SK-N-MC (cell line): ENCODE measurements around the gene FOXD2.
"Not testable (repeated sequence)": the region's sequence is repeated elsewhere in the genome, so short reads cannot be mapped to it uniquely, and the experiment has no call there.

Experiments used
- DNase-seq: peaks from one replicate; pipeline ENCODE4 v3.0.0-alpha.2; 2011; ENCODE audit warnings: low read depth, low spot score
- H3K27ac ChIP-seq: fragments of 200-600 bp; sonication (generic); 2 replicates; pipeline ENCODE4 v1.5.1; 2016; ENCODE audit warnings: mixed run types
- H3K36me3 ChIP-seq: fragments of 200-600 bp; sonication (generic); 2 replicates; pipeline ENCODE4 v1.6.1; 2017; ENCODE audit warnings: antibody characterized with exemption, low read length, mixed read lengths; ENCODE audit not compliant: insufficient read depth
- H3K4me3 ChIP-seq: fragments of 200-600 bp; sonication (generic); 2 replicates; pipeline ENCODE4 v1.5.1; 2016
- H3K9ac ChIP-seq: fragments of 200-600 bp; sonication (generic); 2 replicates; pipeline ENCODE4 v1.8.0; 2017; ENCODE audit warnings: mixed run types, mixed read lengths; ENCODE audit not compliant: insufficient read length
- H3K9me3 ChIP-seq: fragments of 200-600 bp; sonication (generic); 2 replicates; pipeline ENCODE4 v1.6.1; 2017; ENCODE audit warnings: low read depth, mild to moderate bottlenecking, antibody characterized with exemption, low read length, moderate library complexity, mixed read lengths
- EZH2 ChIP-seq: fragments of 200-600 bp; sonication (generic); IDR thresholded peaks from one replicate; pipeline ENCODE4 v1.6.1; 2017; ENCODE audit warnings: antibody characterized with exemption
- FOXP2 ChIP-seq: optimal IDR thresholded peaks from 2 replicates; pipeline ENCODE3; 2011; ENCODE audit warnings: mild to moderate bottlenecking, moderate library complexity; ENCODE audit not compliant: insufficient read depth; ENCODE audit errors: extremely low read length, control extremely low read depth
- POLR2AphosphoS5 ChIP-seq: IDR thresholded peaks from 2 replicates; pipeline ENCODE4 v1.6.1; 2012; ENCODE audit warnings: mild to moderate bottlenecking, low read depth, low read length, borderline replicate concordance

Gene FOXD2

DNA sequence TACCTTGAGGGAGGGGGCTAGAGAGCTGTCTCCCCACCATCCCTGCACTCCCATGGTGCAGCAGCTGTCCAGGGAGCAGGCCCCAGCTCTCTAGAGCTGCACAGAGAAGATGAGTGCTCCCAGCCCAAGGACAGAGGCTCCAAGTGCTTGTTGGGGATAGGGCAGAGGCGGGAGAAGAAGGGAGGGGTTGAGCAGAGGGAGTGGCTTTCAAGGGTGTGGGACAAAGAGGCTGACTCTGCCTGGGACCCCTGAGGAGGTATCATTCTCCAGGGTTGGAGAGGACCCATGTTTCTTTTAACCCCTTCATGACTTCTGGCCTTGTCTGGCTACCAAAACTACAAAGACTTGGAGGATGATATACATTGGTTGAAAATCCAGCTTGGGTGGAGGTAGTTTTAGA is 14.6 kb downstream of the FOXD2 start:
- DNase-seq = no peak
- H3K4me3 ChIP-seq = no peak overlapping the region
- H3K27ac ChIP-seq = no peak overlapping the region
- H3K9me3 ChIP-seq = no peaks in the 10 kb centered on the region
- no peak for TF ChIP-seq EZH2
- TF ChIP-seq FOXP2 = no peak
- TF ChIP-seq POLR2AphosphoS5 = no peak
- H3K36me3 ChIP-seq = no peaks in the 10 kb centered on the region
- no peak overlapping the region for H3K9ac ChIP-seq

DNA sequence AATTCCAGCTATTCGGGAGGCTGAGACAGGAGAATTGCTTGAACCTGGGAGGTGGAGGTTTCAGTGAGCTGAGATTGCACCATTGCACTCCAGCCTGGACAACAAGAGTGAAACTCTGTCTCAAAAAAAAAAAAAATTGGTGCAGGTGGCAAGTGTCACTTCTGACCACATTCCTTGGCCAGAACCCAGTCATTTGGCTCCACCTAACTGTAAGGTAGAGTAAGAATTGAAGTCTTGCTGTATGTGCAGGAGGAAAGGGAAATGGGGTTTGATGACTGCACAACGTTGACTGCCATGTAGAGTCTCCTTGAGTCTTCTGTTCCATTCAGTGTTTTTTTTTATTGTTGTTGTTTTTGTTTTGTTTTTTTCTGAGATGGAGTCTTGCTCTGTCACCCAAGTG is 16.1 kb downstream of the FOXD2 start:
- not testable (repeated sequence) for DNase-seq, H3K9ac ChIP-seq, H3K27ac ChIP-seq, H3K36me3 ChIP-seq, H3K4me3 ChIP-seq, H3K9me3 ChIP-seq

DNA sequence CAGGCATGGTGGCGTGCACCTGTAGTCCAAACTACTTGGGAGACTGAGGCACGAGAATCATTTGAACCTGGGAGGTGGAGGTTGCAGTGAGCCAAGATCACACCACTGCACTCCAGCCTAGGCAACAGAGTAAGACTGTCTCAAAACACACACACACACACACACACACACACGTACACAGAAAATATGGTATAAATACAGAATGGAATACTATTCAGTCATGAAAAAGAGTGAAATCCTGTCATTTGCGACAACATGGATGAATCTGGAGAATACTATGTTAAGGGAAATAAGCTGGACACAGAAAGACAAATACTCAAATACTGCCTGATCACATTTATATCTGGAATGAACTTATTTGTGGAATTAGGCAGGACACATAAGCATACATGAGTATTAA is 18.4 kb downstream of the FOXD2 start:
- no peak for TF ChIP-seq POLR2AphosphoS5
- no peak for TF ChIP-seq EZH2
- no peak for TF ChIP-seq FOXP2
- Histone ChIP-seq H3K4me3 (no peak overlapping the region), H3K9me3 (no peaks in the 10 kb centered on the region), H3K27ac (no peak overlapping the region), H3K9ac (no peak overlapping the region), H3K36me3 (no peaks in the 10 kb centered on the region)
- no peak for DNase-seq

DNA sequence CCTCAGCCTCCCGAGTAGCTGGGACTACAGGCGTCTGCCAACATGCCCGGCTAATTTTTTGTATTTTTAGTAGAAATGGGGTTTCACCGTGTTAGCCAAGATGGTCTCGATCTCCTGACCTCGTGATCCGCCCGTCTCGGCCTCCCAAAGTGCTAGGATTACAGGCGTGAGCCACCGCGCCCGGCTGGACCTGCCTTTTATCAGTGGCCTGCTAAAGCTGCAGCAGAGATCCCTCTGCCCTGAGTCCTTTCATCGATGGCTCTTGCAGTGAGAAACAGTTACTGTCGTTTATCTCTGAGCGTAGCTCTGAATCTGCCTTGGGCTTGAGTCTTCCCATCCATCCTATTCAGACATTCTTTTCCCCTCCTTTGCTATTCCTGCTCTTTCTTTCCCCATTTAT is 19.7 kb downstream of the FOXD2 start:
- H3K27ac ChIP-seq, H3K36me3 ChIP-seq, H3K4me3 ChIP-seq, H3K9me3 ChIP-seq, DNase-seq, H3K9ac ChIP-seq: not testable (repeated sequence)

GRCh38 chr1:47459253-47459788 is 21.5 kb downstream of the FOXD2 start:
- Histone ChIP-seq H3K9ac (no peak overlapping the region), H3K36me3 (no peaks in the 10 kb centered on the region), H3K9me3 (no peaks in the 10 kb centered on the region), H3K27ac (no peak overlapping the region), H3K4me3 (no peak overlapping the region)
- DNase-seq = no peak
- TF ChIP-seq EZH2 = no peak
- TF ChIP-seq FOXP2 = no peak
- TF ChIP-seq POLR2AphosphoS5 = no peak

- H3K4me3 ChIP-seq = no peak overlapping the region
- H3K27ac ChIP-seq = no peak overlapping the region
- TF ChIP-seq EZH2 (no peak), POLR2AphosphoS5 (no peak)
- no peak for DNase-seq
- no peaks in the 10 kb centered on the region for H3K36me3 ChIP-seq
- no peaks in the 10 kb centered on the region for H3K9me3 ChIP-seq
- H3K9ac ChIP-seq = no peak overlapping the region
Observed at GRCh38 chr1:47460040-47460439, 22.2 kb downstream of the FOXD2 start.

- TF ChIP-seq FOXP2 (no peak), POLR2AphosphoS5 (no peak), EZH2 (no peak)
- no peak overlapping the region for H3K9ac ChIP-seq
- no peak overlapping the region for H3K27ac ChIP-seq
- no peaks in the 10 kb centered on the region for H3K9me3 ChIP-seq
- no peaks in the 10 kb centered on the region for H3K36me3 ChIP-seq
- no peak for DNase-seq
- no peak overlapping the region for H3K4me3 ChIP-seq
Observed at GRCh38 chr1:47460456-47460855, 22.6 kb downstream of the FOXD2 start.

DNA sequence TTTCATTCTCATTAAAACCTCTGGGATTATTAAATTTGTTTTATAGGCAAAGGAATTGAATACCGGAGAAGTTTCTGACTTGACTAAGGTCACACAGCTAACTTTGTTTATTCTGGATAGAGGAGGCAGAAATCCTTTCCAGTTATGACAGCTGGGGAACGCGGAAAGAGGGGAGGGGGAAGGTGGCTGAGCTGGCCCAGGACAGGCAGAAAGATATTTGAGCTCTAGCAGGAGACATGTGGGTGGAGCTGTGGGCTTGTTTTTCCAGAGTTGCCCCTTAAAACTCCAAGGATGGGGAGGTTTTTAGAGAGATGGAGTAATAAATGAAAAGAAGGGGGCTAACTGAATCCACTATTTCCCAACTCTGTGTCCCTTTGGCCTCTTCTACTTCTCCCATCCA is 27.8 kb downstream of the FOXD2 start:
- H3K36me3 ChIP-seq = no peaks in the 10 kb centered on the region
- TF ChIP-seq POLR2AphosphoS5 (no peak), EZH2 (no peak), FOXP2 (no peak)
- no peaks in the 10 kb centered on the region for H3K9me3 ChIP-seq
- no peak overlapping the region for H3K4me3 ChIP-seq
- no peak for DNase-seq
- no peak overlapping the region for H3K9ac ChIP-seq
- no peak overlapping the region for H3K27ac ChIP-seq

DNA sequence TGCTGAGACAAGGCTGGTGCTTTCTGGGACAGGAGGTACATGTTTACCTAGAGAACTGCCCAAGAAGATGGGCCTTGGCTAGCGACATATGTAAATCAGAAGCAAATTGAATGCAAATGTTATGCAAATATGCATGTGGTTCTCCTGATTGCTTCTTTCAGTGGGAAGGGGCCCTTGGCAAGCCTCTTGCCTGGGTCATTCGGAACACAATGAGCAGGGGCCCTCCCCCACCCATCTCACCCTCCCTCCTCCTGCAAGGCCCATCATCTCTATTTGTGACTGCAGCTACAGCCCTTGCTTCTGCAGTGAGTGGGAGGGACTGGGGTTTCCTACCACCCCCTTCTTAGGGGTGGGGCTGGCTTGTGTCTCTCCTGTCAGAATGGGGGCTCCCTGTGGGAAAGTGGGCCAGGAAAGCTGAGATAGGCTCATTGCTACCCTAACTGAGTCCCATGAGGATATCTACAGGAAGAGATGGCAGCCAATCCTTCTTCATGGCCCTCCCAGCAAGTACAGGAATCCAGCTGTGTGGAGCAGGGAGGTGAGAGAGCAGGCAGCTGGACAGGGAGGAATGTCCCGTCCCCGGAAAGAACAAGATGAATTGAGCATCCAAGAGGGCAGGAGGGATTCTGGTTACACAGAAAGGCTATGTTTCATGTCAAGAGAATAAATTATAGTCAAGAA is 31.0 kb downstream of the FOXD2 start:
- no peak overlapping the region for H3K27ac ChIP-seq
- no peak overlapping the region for H3K4me3 ChIP-seq
- H3K9me3 ChIP-seq = no peaks in the 10 kb centered on the region
- H3K36me3 ChIP-seq = no peaks in the 10 kb centered on the region
- TF ChIP-seq EZH2 = no peak
- no peak for TF ChIP-seq POLR2AphosphoS5
- TF ChIP-seq FOXP2 = no peak
- H3K9ac ChIP-seq = no peak overlapping the region
- DNase-seq = no peak

GRCh38 chr1:47469390-47469759 is 31.5 kb downstream of the FOXD2 start:
- Histone ChIP-seq H3K9ac (no peak overlapping the region), H3K27ac (no peak overlapping the region), H3K4me3 (no peak overlapping the region), H3K9me3 (no peaks in the 10 kb centered on the region), H3K36me3 (no peaks in the 10 kb centered on the region)
- TF ChIP-seq POLR2AphosphoS5 (no peak), FOXP2 (no peak), EZH2 (no peak)
- DNase-seq = no peak
